Smooth muscle cell (in vitro differentiated cells): ENCODE measurements around the gene GFOD1. TPM values are rescaled to one million over a fixed set of nuclear protein-coding genes. Genes with fewer than 3 reads are reported as not detected.

ENCODE experiments used
- DNase-seq: peaks from one replicate; lab custom pipeline; 2025; ENCODE audit not compliant: unreplicated experiment; lab: John Stamatoyannopoulos, UW
- H2AFZ ChIP-seq: fragments of 200-600 bp; sonication (generic); 2 replicates; pipeline ENCODE4 v1.6.0; 2016; ENCODE audit warnings: antibody characterized with exemption, low read depth, mild to moderate bottlenecking
- H3F3A ChIP-seq: fragments of 200-600 bp; sonication (generic); 2 replicates; pipeline ENCODE4 v1.6.0; 2017; ENCODE audit warnings: antibody characterized with exemption, low read depth
- H3K27ac ChIP-seq: fragments of 200-600 bp; sonication (generic); 2 replicates; pipeline ENCODE4 v1.5.1; 2016; ENCODE audit warnings: low read depth, mild to moderate bottlenecking
- H3K27me3 ChIP-seq: fragments of 200-600 bp; sonication (generic); 2 replicates; pipeline ENCODE4 v1.6.1; 2016; ENCODE audit warnings: low read depth, mild to moderate bottlenecking
- H3K36me3 ChIP-seq: fragments of 200-600 bp; sonication (generic); 2 replicates; pipeline ENCODE4 v1.5.1; 2016; ENCODE audit warnings: low read depth
- H3K4me1 ChIP-seq: fragments of 200-600 bp; sonication (generic); 2 replicates; pipeline ENCODE4 v1.5.1; 2016; ENCODE audit warnings: low read depth
- H3K4me2 ChIP-seq: fragments of 200-600 bp; sonication (generic); 2 replicates; pipeline ENCODE4 v1.6.0; 2016; ENCODE audit warnings: mild to moderate bottlenecking
- H3K4me3 ChIP-seq: fragments of 200-600 bp; sonication (generic); 2 replicates; pipeline ENCODE4 v1.5.1; 2016; ENCODE audit warnings: mild to moderate bottlenecking
- H3K79me2 ChIP-seq: fragments of 200-600 bp; sonication (generic); 2 replicates; pipeline ENCODE4 v1.6.0; 2016; ENCODE audit warnings: low read depth, mild to moderate bottlenecking
- H3K9ac ChIP-seq: fragments of 200-600 bp; sonication (generic); 2 replicates; pipeline ENCODE4 v1.6.0; 2016; ENCODE audit warnings: low read depth
- H3K9me3 ChIP-seq: fragments of 200-600 bp; sonication (generic); replicated peaks from 2 replicates; pipeline ENCODE4 v1.5.1; 2016; ENCODE audit warnings: low read depth
- H4K20me1 ChIP-seq: fragments of 200-600 bp; sonication (generic); 2 replicates; pipeline ENCODE4 v1.6.0; 2016; ENCODE audit warnings: low read depth
- WGBS: methylation state at CpG from one replicate; pipeline ENCODE4 v1.1.7; 2016; ENCODE audit warnings: low lambda C conversion rate; 5-methylcytosine and 5-hydroxymethylcytosine counted together
- polyA plus RNA-seq: library from polyadenylated mRNA; unstranded; fragments of >200 nt; fragmentation: Nextera tagmentation; extraction: Ambion mirVana; gene quantifications from 2 replicates; pipeline ENCODE4 v1.2.1, GENCODE V29; 2016
- total RNA-seq: library from RNA; depleted of rRNA; stranded (reverse); fragments of >200 nt; gene quantifications from 2 replicates; pipeline ENCODE4 v1.2.3, GENCODE V29; 2014
- TF ChIP-seq, protein P1 (sequence below): fragments of 200-600 bp; sonication (generic); IDR thresholded peaks from 2 replicates; pipeline ENCODE4 v1.5.1; 2017; ENCODE audit warnings: borderline replicate concordance, mild to moderate bottlenecking, antibody characterized with exemption; ENCODE audit not compliant: insufficient read depth, poor library complexity, severe bottlenecking

The GFOD1 gene
- total and polyA plus RNA-seq, 2 experiments from 2014 or later: 9.6 to 14.0 TPM

DNA sequence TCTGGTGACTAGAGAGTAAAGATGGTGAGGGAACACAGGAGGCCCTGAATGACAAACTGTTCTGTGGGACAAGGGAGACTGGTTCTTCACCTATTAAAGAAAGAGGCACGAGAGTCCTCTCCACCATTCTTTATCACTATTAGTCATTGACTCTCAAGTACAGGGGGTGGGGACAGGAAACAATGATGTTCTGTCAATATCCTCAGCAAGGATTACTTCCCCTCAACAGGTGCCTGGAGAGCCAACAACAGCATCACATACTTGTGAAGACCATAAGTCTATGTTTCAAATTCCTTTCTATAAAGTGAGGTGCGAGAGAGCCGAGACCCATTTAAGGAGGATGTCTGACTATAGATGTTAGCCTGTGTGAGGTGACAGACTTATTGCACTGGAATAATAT is 86.6 kb downstream of the GFOD1 start:
- peaks cover 28% of the 10 kb centered on the region for H3K79me2 ChIP-seq
- H4K20me1 ChIP-seq: no peaks in the 10 kb centered on the region
- no peak overlapping the region for H3K4me2 ChIP-seq
- 96% methylated on average over 3 of the region's 3 CpGs for WGBS
- peaks cover 6% of the 10 kb centered on the region for H3F3A ChIP-seq
- no peaks in the 10 kb centered on the region for H3K36me3 ChIP-seq
- no peak overlapping the region for H3K27ac ChIP-seq
- TF ChIP-seq, protein P1, sequence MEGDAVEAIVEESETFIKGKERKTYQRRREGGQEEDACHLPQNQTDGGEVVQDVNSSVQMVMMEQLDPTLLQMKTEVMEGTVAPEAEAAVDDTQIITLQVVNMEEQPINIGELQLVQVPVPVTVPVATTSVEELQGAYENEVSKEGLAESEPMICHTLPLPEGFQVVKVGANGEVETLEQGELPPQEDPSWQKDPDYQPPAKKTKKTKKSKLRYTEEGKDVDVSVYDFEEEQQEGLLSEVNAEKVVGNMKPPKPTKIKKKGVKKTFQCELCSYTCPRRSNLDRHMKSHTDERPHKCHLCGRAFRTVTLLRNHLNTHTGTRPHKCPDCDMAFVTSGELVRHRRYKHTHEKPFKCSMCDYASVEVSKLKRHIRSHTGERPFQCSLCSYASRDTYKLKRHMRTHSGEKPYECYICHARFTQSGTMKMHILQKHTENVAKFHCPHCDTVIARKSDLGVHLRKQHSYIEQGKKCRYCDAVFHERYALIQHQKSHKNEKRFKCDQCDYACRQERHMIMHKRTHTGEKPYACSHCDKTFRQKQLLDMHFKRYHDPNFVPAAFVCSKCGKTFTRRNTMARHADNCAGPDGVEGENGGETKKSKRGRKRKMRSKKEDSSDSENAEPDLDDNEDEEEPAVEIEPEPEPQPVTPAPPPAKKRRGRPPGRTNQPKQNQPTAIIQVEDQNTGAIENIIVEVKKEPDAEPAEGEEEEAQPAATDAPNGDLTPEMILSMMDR: no peak
- DNase-seq: no peak
- no peaks in the 10 kb centered on the region for H3K9me3 ChIP-seq
- no peak overlapping the region for H3K9ac ChIP-seq
- H3K27me3 ChIP-seq: no peaks in the 10 kb centered on the region
- no peak overlapping the region for H2AFZ ChIP-seq
- no peak overlapping the region for H3K4me3 ChIP-seq
- H3K4me1 ChIP-seq: peaks cover 10% of the 10 kb centered on the region

- 59% methylated on average over 9 of the region's 9 CpGs for WGBS
- Histone ChIP-seq H3K9me3 (no peaks in the 10 kb centered on the region), H3K4me3 (no peak overlapping the region), H3K27me3 (no peaks in the 10 kb centered on the region), H3K4me2 (peak overlapping the region; percentile 44), H3F3A (peaks cover 6% of the 10 kb centered on the region), H3K27ac (peak overlapping the region; percentile 29), H3K9ac (no peak overlapping the region), H4K20me1 (no peaks in the 10 kb centered on the region), H3K79me2 (peaks cover 28% of the 10 kb centered on the region), H2AFZ (no peak overlapping the region), H3K36me3 (no peaks in the 10 kb centered on the region), H3K4me1 (peaks cover 10% of the 10 kb centered on the region)
- no peak for DNase-seq
- TF ChIP-seq, protein P1: no peak
These were observed 88.9 kb downstream of the GFOD1 start for GRCh38 chr6:13398421-13398994.

DNA sequence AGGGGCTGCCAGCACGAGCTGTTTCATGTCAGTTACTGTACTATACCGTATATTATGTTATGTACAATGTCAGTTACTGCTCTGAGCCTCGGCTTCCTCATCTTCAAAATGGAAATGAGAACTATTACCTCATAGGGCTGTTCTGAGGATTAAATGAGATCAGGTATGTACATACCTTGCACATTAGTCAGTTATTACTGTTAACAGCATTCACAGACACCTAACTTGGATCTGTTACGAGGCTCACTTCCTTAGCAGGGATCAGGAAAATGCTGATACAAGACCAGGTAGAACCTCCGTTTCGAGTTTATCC is 89.4 kb downstream of the GFOD1 start:
- Histone ChIP-seq H3K4me1 (peaks cover 10% of the 10 kb centered on the region), H2AFZ (no peak overlapping the region), H3K79me2 (peaks cover 28% of the 10 kb centered on the region), H3K27ac (peak overlapping the region; percentile 29), H3K9ac (no peak overlapping the region), H3K36me3 (no peaks in the 10 kb centered on the region), H3K9me3 (no peaks in the 10 kb centered on the region), H4K20me1 (no peaks in the 10 kb centered on the region), H3K4me3 (no peak overlapping the region), H3K27me3 (no peaks in the 10 kb centered on the region), H3F3A (peaks cover 6% of the 10 kb centered on the region), H3K4me2 (peak overlapping the region; percentile 44)
- DNase-seq: no peak
- WGBS: 65% methylated on average over 6 of the region's 6 CpGs
- TF ChIP-seq, protein P1: no peak

DNA sequence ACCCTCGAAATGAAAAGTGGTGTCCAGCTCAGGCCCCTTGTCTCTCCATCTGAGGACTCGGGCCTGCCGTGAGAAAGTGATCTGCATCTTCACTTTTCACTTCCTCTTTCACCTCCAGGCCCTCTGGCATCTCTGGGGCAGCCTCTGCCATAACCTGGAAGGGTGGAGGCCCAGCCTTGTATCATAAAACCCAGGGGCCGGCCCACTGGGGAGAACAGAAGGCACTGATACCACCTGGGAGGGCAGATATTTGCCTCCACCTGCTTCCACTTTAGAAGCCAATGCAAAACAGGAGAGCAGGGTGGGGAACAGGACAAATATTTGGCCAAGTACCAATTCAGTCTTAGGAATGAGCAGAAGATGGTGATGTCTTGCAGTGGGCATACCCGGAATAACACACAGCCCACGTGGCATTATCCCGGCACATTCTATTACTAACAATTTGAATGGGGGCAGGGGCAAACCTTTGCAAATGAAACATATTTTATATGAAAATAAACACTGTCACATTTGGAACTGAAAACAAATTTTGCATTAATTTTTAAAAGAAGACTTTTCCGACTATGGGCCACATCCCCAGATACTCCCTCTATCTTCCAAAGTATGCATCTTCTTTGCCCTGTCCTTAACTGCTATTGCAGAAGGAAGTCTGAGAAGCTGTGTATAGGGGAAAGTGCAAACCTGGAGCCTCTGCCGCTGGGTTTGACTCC is 89.9 kb downstream of the GFOD1 start:
- Histone ChIP-seq H3K79me2 (peaks cover 27% of the 10 kb centered on the region), H3K4me1 (peaks cover 10% of the 10 kb centered on the region), H3K9me3 (no peaks in the 10 kb centered on the region), H3K27me3 (no peaks in the 10 kb centered on the region), H3K9ac (no peak overlapping the region), H3K4me2 (no peak overlapping the region), H2AFZ (no peak overlapping the region), H3K27ac (peak overlapping the region; percentile 29), H4K20me1 (no peaks in the 10 kb centered on the region), H3K36me3 (no peaks in the 10 kb centered on the region), H3K4me3 (no peak overlapping the region), H3F3A (peaks cover 6% of the 10 kb centered on the region)
- WGBS: 80% methylated on average over 9 of the region's 9 CpGs
- TF ChIP-seq, protein P1: no peak
- no peak for DNase-seq
